ENCODE data around the gene RAI1.
"Not testable (repeated sequence)": the region's sequence is repeated elsewhere in the genome, so short reads cannot be mapped to it uniquely, and the experiment has no call there.

RAI1 gene

GRCh38 chr17:17679748-17680147 is 1.5 kb upstream of the RAI1 start:
- DNase-seq (ENCODE audit: low read depth in 4 of 4, low spot score in 1 of 4): no peak

- no peak for DNase-seq (ENCODE audit: low read depth in 4 of 4, low spot score in 1 of 4)
Observed at GRCh38 chr17:17680477-17681186, 626 bp upstream of the RAI1 start.

- no peak for DNase-seq (ENCODE audit: low read depth in 4 of 4, low spot score in 1 of 4)
Observed at GRCh38 chr17:17681744-17682292, 560 bp downstream of the RAI1 start.

GRCh38 chr17:17682293-17682736 is 1.1 kb downstream of the RAI1 start:
- DNase-seq (ENCODE audit: low read depth in 4 of 4, low spot score in 1 of 4): peak in 1 of 4 experiments; percentile 31

- peak in 3 of 4 experiments; percentile 35 to 49 (median 47) for DNase-seq (ENCODE audit: low read depth in 4 of 4, low spot score in 1 of 4)
Observed at GRCh38 chr17:17682737-17683680, 1.8 kb downstream of the RAI1 start.

GRCh38 chr17:17683710-17684365 is 2.6 kb downstream of the RAI1 start:
- DNase-seq (ENCODE audit: low read depth in 4 of 4, low spot score in 1 of 4): no peak

GRCh38 chr17:17684906-17685774 is 3.9 kb downstream of the RAI1 start:
- DNase-seq (ENCODE audit: low read depth in 4 of 4, low spot score in 1 of 4): no peak

GRCh38 chr17:17685775-17686291 is 4.6 kb downstream of the RAI1 start:
- no peak for DNase-seq (ENCODE audit: low read depth in 4 of 4, low spot score in 1 of 4)

GRCh38 chr17:17689312-17689711 is 8.1 kb downstream of the RAI1 start:
- DNase-seq (ENCODE audit: low read depth in 4 of 4, low spot score in 1 of 4): no peak

- DNase-seq (ENCODE audit: low read depth in 4 of 4, low spot score in 1 of 4): not testable (repeated sequence)
Observed at GRCh38 chr17:17690233-17690632, 9.0 kb downstream of the RAI1 start.

GRCh38 chr17:17691468-17692263 is 10.4 kb downstream of the RAI1 start:
- DNase-seq (ENCODE audit: low read depth in 4 of 4, low spot score in 1 of 4): no peak

GRCh38 chr17:17692353-17693252 is 11.3 kb downstream of the RAI1 start:
- no peak for DNase-seq (ENCODE audit: low read depth in 4 of 4, low spot score in 1 of 4)

- no peak for DNase-seq (ENCODE audit: low read depth in 4 of 4, low spot score in 1 of 4)
Observed at GRCh38 chr17:17693253-17694168, 12.3 kb downstream of the RAI1 start.

- peak; percentile 23 to 47 (median 36) for DNase-seq (ENCODE audit: low read depth in 4 of 4, low spot score in 1 of 4)
Observed at GRCh38 chr17:17694169-17695081, 13.2 kb downstream of the RAI1 start.

GRCh38 chr17:17696085-17696484 is 14.8 kb downstream of the RAI1 start:
- no peak for DNase-seq (ENCODE audit: low read depth in 4 of 4, low spot score in 1 of 4)
